Measurements from ENCODE around the gene ADAMTS6.
"Not testable (repeated sequence)": the region's sequence is repeated elsewhere in the genome, so short reads cannot be mapped to it uniquely, and the experiment has no call there.

Gene ADAMTS6

DNA sequence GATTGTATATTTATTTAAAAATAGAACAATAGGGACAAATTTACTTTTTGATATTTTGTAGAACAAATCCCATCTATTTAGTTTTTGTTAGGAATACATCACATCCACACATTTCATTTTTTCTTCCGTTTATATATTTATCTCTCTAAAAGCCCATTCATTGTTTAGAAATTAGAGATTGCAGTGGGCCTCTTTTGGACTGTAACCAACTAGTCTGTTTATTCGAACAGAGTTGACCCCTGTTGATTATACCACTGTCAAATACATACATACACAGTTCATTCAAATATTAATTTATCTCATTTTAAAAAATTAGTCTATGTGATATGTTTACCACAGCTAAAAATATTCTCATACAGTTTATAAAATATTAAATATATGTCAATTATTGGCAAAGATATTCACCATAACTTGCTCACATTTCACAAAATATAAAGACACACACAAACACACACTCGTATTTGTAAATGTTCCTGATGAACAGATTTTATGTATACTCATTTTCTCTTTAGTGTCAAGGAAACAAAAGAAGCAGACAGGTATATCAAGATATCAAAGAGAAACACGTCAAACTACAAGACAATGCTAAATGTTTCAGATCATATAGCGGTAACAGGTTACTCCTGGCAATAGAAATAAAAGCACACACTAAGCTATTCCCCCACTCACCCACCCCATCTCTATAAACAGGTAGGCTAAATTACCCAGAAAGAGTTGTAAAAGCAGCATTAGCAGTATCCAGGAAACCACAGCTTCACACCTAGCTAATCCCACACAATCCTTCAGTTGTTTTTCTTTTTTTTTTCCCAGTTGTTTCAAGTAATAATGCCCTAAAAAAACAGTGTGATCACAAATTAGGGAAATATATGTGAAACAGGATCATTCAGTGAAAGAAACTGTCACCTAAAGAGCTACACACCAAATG is 283.9 kb downstream of the ADAMTS6 start:
- no peak for DNase-seq (ENCODE audit: low read depth in 3 of 3)

DNA sequence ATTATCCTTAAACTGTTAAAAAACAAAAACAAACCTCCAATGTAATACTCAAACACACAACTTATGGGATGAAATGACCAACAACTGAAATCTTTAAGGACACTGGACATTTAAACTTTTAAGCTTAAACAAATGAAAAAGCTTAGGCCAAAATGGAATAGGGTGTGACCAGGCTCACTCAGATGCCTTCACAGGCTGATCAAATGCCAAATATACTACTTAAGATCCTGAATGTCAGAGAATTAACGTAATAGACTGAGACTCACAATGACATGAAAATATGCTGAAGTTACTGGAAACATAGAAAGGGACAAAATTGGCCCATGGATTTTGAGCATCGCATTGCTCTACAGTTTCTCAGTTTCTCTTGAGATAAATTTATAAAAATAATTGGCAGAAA is 286.8 kb downstream of the ADAMTS6 start:
- DNase-seq (ENCODE audit: low read depth in 3 of 3), result no peak

DNA sequence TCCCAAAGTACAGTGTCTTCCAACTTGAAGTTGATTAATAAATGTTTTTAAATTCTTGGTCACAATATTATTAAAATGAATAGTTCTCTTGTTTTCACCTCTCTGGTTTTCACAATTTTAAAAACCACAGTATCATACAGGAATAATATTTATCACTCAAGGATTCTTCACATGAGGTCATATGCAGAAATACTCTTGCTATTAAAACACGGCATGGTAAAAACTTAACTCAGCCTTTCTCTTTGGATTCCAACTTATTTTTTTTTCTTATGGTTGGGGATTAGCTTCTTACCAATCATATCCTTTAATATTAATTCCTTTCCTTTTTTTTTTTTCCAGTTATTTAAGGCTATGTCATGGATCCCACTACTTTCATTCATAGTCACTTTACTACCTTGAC is 289.4 kb downstream of the ADAMTS6 start:
- no peak for DNase-seq (ENCODE audit: low read depth in 3 of 3)

DNA sequence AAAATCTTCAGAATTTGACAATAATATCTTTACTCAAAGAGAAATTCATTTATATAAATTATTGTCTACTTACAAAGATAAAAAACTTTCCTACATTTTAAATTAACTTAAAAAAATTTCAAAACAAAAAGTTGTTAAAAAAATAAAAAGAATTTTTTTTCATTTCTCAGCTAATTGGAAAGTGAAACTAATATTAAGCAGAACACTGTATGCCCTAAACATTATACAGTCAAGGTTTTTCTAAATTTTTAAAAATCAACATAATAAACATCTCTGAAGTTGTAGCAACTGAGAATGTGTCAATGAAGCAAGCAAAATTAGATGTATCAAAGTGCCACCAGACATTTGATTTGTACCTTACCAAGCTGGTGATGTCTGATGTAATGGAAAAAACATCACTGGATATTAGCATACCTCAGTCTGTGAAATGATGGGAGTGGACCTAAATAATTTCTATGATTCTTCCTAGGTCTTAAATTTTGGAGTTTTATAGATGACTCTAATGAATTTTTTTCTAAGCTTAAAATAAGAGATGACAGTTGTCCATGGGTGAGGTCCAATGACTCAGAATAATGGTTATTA is 290.1 kb downstream of the ADAMTS6 start:
- no peak for DNase-seq (ENCODE audit: low read depth in 3 of 3)

DNA sequence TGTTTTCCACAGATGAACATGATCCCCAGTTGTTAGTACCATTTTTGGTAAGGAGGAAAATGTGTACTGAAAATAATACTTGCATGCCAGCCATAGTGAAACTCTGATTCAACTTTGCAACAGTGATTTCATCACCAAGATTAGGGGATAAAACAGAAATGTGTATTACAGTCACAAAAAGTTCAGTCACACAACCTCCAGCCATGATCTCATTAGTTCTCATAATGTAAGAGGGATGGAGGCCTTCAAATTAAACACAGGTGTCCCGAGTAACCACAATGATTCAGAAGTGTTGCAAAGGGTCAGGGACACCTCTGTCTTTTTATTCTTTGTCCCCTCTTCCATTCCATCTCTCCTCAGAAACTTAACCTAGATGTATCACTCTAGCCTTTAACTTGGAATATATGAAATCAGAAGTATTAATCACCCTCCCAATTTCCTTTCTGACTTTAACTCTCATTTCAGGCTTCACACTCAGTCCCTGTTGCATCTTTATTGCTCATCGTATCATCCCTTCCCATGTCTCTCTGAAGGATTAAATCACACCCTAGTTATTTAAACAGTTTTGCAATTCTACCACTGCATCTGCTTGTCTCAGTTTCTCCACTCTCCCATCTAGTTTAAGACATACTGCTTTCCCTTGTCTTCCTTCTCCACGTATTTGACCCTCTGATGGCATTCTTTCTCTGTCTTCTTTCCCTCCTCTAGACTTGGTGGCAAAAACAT is 291.2 kb downstream of the ADAMTS6 start:
- DNase-seq (ENCODE audit: low read depth in 3 of 3), result no peak

DNA sequence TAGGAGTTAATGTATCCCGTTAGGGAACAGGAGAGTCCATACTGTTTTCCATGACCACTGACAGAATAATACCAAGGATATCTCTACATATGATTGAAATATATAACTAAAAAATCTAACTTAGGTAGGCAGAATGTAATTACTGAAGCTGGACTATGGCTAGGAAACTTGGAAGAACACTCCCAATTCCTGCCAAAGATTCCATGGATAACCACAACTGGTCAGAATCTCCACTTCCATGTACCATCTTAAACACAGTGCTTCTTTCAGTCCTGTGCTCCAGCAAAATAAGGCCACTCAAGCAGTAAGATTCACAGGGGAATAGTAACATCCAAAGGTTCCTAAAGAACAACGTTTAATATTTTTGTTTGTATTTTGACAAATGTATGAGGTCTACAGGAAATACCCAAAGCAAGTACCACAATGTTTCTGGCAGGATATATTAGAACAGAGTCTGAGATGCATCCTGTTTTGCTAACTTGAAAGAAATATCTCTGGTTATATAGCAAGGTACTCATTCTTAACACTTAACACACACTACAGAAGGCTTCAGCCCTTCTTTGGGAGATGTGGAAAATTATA is 295.0 kb downstream of the ADAMTS6 start:
- no peak for DNase-seq (ENCODE audit: low read depth in 3 of 3)

DNA sequence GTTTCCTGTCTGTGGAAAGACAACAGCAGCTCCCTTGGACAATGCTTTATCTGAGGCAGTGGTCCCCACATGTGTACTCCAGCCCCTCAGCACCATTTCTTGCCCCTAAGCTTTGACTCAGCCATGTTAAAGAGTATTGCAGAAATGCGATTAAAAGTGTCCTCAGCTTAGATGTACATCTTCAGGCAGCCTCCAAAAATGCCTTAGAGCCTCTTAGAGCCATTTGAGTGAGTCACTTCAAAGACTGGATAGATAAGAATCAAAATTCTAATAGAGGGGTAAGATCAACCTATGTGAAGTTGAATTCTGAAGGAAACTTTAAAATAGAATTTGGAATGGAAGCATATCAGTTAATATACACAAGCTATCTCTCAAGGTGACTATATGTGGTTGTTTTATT is 296.3 kb downstream of the ADAMTS6 start:
- no peak for DNase-seq (ENCODE audit: low read depth in 3 of 3)

DNA sequence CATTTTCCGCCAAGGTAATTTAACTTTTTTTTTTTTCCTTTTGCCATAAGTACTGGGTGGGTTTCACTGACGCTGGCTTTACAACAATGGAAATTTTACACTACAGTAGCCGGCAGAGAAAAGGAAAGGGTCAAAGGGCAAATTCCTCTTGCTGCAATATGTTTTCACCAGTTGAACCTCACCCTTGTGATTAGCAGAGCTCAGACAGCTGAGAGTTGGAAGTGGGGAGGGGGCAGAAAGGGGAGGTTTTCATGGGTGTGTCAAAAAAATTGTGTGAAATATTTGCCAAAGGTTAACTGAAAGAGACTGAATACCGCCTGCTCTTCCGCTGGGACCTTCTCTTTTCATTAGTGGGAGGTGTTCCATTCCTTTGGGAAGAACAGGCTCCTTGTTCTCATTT is 296.9 kb downstream of the ADAMTS6 start:
- no peak for DNase-seq (ENCODE audit: low read depth in 3 of 3)

DNA sequence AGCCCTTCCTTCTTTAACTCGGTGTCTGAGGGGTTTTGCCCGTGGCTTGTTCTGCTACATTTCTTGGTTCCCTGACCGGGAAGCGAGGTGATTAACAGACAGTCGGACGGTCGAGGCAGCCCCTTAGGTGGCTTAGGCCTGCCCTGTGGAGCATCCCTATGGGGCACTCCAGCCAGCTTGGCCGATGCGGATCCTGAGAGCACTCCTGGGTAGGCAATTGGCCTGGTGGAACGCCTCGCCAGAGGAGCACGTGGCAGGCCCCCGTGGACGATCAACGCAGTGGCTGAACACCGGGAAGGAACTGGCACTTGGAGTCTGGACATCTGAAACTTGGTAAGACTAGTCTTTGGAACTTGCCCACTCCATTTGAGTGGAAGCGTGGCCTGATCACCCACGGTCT is 307.5 kb downstream of the ADAMTS6 start:
- not testable (repeated sequence) for DNase-seq (ENCODE audit: low read depth in 3 of 3)

DNA sequence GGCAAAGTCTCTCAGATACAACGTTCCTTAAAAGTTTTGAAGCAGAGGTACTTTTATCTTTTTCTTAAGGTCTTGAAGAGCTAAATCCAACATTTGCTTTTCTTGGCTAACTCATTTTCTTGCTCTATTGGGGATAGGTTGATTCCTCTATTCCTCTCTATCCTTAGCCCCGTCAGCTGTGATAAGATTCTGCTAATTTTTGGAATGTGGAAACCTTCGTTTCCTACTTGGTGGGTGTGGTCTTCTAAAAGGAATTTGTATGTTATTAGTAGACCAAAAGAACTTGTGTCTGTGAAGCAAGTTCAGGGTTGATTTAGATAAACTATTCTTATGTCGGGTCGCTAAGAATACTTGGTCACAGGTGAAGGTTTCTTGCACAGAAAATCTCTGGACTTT is 308.6 kb downstream of the ADAMTS6 start:
- no peak for DNase-seq (ENCODE audit: low read depth in 3 of 3)

DNA sequence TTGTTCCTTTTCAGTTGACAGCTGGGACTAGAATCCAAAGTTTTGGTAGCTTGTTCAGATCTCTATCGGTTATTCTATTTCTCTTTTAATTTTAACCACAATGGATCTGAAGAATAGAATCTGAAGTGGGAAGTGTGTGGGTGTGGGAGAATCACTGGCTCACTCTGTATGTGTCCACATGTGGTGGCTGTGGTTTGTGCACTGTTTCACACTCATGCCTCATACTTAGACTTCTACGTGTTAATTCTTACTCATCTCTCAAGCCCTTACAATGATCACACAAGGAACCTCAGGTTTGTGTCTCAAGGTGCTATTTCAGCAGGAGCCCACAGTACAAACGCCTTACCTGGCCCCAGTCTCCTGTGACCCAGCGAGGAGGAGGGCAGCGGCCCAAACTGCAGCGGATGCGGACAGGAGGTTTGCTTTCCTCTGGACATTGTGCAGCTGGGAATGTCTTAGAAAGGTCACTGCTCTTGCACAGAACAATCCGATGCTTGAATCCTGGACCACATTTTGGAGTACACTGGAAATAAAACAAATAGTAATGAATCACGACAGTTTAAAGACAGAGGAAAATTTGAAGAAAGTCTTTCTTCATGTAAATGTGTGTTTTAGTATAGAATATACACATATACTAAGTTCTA is 309.1 kb downstream of the ADAMTS6 start:
- peak; percentile 24 to 66 (median 34) for DNase-seq (ENCODE audit: low read depth in 3 of 3)

DNA sequence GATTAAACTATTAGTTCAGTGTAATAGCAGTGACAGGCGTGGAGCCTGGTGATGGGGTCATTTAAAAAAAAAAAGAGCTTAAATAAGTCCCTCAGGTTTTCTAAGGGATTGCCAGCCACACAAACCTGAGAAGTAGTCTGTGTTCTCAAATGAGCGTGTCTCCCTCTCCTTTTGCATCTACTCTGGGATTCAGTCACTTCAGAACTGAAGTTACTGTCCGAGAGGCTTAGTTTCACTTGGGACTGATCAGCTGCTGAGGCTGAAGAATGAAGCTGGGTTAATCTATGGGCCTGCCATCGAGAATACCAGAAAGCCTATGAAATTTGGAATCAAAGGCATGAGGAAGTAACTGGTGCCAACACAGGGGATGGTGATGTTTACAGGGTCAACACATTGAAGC is 310.1 kb downstream of the ADAMTS6 start:
- DNase-seq (ENCODE audit: low read depth in 3 of 3), result no peak

DNA sequence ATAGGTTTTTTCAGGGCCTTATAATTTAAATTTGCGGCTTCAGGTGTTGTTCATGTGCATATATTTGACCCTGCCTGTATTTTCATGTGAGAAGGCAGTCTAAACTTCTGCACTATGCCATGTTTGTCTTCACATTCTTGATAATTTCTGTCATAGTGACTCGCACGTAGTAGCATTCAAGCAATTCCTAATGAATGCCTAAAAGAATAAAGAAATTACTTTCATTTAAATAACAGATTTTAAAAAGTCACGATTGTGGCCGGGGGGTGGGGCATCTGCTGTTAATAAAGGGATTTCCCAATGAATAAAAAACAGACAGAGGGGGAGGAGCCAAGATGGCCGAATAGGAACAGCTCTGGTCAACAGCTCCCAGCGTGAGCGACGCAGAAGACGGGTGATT is 318.0 kb downstream of the ADAMTS6 start:
- no peak for DNase-seq (ENCODE audit: low read depth in 3 of 3)

DNA sequence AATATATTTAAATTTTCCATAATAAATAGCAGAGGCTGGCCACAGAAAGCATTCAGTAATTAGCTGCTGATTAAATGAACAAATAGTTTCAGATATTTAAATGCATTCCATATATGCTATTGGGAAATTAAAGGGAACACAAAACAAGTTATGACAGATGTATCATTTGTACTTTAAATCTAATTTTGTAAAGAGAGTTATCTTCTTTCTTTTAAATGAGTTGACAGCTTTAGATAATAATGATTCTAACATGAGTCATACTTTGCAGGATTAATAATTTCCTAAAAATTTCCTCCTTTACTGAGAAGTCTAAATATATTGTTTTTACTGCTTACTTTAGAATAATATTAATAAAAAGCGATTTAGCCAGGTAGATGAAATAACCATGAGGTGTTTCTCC is 320.1 kb downstream of the ADAMTS6 start:
- DNase-seq (ENCODE audit: low read depth in 3 of 3), result no peak

DNA sequence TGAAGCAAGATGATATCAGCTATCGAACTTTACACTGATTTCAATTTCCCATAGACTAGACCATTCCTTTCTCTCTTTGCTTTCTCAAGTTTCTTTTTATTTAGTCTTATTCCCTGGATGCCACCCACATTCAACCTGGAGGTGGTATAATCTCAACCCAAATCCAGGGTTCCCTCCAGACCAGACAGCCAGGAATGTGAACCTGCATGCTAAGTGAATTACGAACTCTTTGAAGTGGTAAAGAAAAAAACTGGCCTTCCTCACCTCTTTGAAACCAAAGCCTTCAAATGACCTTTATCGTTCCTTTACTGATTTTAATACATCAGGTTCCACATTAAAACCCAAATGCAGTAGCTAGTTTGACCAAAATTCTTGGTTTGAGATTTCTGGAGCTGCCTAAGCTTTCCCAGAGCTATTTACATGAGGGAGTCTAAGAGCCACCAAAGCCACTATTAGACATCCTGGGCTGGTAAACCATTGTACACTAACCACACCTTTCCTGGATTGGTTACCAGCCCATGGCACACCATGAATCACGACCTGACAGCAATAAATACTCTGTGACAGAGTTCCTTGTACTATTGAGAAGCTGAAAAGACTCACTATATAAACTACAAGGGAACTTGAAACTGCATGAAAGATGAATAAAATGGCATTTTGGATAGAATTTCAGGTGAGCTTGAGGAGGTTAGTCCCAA is 323.7 kb downstream of the ADAMTS6 start:
- DNase-seq (ENCODE audit: low read depth in 3 of 3), result no peak

DNA sequence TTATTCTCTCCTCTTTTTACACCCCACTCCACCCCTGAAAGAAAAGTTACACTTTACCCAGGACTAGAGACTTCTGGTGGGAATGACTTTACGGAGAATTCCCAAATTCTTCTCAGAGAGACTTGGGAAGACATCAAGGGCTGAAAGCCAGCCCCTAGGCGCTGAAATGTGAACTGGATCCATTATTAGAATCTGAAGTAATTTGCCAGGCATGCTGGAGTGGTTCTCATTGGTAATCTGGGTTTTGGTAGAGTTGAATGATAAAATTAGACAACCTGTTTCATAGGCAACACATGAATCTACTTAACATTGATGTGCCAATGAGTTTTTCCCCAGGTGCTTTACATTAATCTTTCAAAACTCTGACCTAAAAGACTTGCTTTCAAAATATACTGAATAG is 324.8 kb downstream of the ADAMTS6 start:
- no peak for DNase-seq (ENCODE audit: low read depth in 3 of 3)

DNA sequence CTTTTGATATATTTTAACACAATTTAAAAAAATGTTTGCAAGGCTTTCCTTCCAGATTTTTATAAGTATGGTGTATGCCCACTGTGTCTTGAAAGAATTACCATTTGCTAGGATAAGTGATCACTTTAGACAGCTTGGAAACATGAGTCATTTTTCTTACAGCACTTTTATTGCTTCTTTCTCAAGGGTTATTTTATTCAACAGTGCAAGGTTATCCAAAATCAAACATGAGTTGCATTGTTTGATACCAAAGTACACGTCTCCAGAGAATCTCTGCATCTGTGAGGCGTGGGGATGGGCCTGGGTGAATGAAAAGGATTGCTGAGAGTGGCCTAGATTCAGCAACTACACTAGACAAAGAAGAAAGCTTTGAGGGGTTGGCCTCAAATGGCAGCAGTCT is 329.6 kb downstream of the ADAMTS6 start:
- no peak for DNase-seq (ENCODE audit: low read depth in 3 of 3)

DNA sequence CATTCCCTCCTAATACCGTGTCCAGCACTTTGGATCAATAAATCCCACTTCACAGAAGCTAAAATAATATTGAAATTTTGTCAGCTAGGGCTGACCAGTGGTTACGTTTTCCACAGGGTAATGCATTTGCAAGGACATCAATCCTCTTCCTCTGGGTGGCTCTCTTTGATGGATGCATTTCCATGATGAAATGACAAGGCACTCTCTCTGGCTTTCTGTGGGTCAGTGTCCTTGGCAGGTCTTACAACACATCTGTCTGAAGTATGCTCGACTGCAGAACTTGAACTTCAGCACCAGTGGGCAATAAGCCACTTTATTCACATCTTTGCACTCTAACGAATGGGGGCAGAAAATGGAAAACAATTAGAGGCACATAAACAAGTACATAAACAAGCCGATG is 330.1 kb downstream of the ADAMTS6 start:
- no peak for DNase-seq (ENCODE audit: low read depth in 3 of 3)

DNA sequence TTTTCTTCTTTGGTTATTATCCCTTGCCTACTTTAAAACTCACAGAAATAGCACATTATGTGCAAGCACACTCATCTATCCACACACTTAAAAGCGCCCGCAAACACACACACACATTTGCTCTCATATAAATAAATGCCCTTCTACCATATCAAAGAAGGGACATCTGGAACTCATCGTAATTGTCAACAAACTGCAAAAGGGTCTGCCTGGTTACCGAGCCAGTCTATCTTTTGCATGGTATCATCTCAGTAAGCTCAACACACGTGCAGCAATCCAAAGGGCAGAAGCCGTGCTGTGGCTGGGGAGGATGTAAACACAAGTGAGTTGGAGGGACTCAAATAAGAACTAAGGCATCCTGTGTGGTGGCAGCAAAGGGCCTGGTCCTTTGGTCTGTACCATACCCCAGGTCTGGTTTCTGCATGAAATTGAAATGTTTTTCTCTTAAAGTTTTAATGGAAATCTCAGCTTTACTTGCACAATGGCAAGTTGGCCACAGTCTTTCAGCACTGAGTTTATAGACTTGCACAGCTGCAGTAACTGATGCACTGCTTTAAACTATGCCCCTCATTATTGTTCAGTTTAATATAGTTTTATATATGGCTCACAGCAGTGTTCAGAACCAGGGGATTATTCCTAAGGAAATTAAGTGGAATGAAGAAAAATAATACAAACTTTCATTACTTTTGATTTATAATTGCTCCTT is 331.0 kb downstream of the ADAMTS6 start:
- DNase-seq (ENCODE audit: low read depth in 3 of 3), result no peak

DNA sequence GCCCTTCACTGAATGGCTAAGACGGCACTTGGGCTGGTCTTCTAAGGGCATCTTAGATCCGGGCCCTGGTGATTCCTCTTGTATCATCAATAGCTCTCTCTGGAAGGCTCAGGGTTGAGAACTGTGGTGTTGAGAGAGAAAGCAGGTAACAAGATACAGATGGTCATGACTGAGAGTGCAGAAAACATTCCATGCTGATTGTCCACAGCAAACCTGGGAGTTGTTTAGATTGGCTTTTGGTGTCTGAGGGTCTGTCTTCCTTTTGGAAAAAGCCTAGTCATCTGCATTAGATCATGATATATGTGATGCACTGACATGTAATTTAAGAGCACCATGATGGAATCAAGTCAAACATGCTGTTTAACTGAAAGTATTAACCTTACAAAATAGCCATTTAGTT is 331.9 kb downstream of the ADAMTS6 start:
- DNase-seq (ENCODE audit: low read depth in 3 of 3), result no peak

Data from stimulated activated CD4-positive, alpha-beta T cell treated with anti-CD3 and anti-CD28 coated beads, TNF-alpha, amount 100 ng/mL, for 24 hours (primary cell).